CD4-positive, alpha-beta T cell treated with Interleukin-15 for 1 hour (primary cell): ENCODE results near the gene ATP12A.

ENCODE experiments used
- DNase-seq: peaks from one replicate; pipeline ENCODE4 v3.0.0-alpha.2; 2020

ATP12A gene

GRCh38 chr13:24680258-24680920 is at the start of gene ATP12A:
TSS of gene ATP12A (plus strand) at chr13:24680408. CDS start at chr13:24680744, 336 bp downstream.
- no peak for DNase-seq

- no peak for DNase-seq
These were observed 49.2 kb upstream of the ATP12A start for GRCh38 chr13:24630851-24631620.

- DNase-seq = no peak
These were observed 48.3 kb upstream of the ATP12A start for GRCh38 chr13:24631922-24632321.

- no peak for DNase-seq
These were observed 47.7 kb upstream of the ATP12A start for GRCh38 chr13:24632382-24633121.

- DNase-seq = no peak
These were observed 43.4 kb upstream of the ATP12A start for GRCh38 chr13:24636776-24637175.

GRCh38 chr13:24638096-24638495 is 42.1 kb upstream of the ATP12A start:
- DNase-seq = no peak

GRCh38 chr13:24640752-24641151 is 39.5 kb upstream of the ATP12A start:
- DNase-seq = no peak

- DNase-seq = no peak
These were observed 38.0 kb upstream of the ATP12A start for GRCh38 chr13:24642219-24642618.

GRCh38 chr13:24644036-24644435 is 36.2 kb upstream of the ATP12A start:
- no peak for DNase-seq

GRCh38 chr13:24648271-24648670 is 31.9 kb upstream of the ATP12A start:
- DNase-seq = no peak

GRCh38 chr13:24648983-24649687 is 31.1 kb upstream of the ATP12A start:
- DNase-seq = no peak

GRCh38 chr13:24649688-24650043 is 30.5 kb upstream of the ATP12A start:
- no peak for DNase-seq

- DNase-seq = no peak
These were observed 30.0 kb upstream of the ATP12A start for GRCh38 chr13:24650161-24650560.

- no peak for DNase-seq
These were observed 28.4 kb upstream of the ATP12A start for GRCh38 chr13:24651718-24652345.

GRCh38 chr13:24652359-24652758 is 27.8 kb upstream of the ATP12A start:
- DNase-seq = no peak

- DNase-seq = no peak
These were observed 25.5 kb upstream of the ATP12A start for GRCh38 chr13:24654741-24655140.

- DNase-seq = no peak
These were observed 21.0 kb upstream of the ATP12A start for GRCh38 chr13:24659239-24659638.

- no peak for DNase-seq
These were observed 20.0 kb upstream of the ATP12A start for GRCh38 chr13:24660023-24660741.

GRCh38 chr13:24661713-24662112 is 18.5 kb upstream of the ATP12A start:
- no peak for DNase-seq

GRCh38 chr13:24662195-24663088 is 17.8 kb upstream of the ATP12A start:
- no peak for DNase-seq

GRCh38 chr13:24663089-24663395 is 17.2 kb upstream of the ATP12A start:
- no peak for DNase-seq
